ENCODE data around the gene TSPAN17.

Gene TSPAN17

GRCh38 chr5:176660530-176660859, 13.2 kb downstream of the TSPAN17 start:
- DNase-seq (ENCODE audit: low read depth in 2 of 2) = no peak

GRCh38 chr5:176660860-176661641, 13.8 kb downstream of the TSPAN17 start:
- peak; percentile 56 to 74 for DNase-seq (ENCODE audit: low read depth in 2 of 2)

- no peak for DNase-seq (ENCODE audit: low read depth in 2 of 2)
Measured at GRCh38 chr5:176661676-176662075, 14.4 kb downstream of the TSPAN17 start.

GRCh38 chr5:176662371-176663333, 15.4 kb downstream of the TSPAN17 start:
- no peak for DNase-seq (ENCODE audit: low read depth in 2 of 2)

GRCh38 chr5:176663566-176663965, 16.3 kb downstream of the TSPAN17 start:
- DNase-seq (ENCODE audit: low read depth in 2 of 2) = no peak

GRCh38 chr5:176664479-176664878, 17.2 kb downstream of the TSPAN17 start:
- no peak for DNase-seq (ENCODE audit: low read depth in 2 of 2)

- DNase-seq (ENCODE audit: low read depth in 2 of 2) = no peak
Measured at GRCh38 chr5:176664886-176665285, 17.6 kb downstream of the TSPAN17 start.

GRCh38 chr5:176665517-176665916, 18.2 kb downstream of the TSPAN17 start:
- no peak for DNase-seq (ENCODE audit: low read depth in 2 of 2)

GRCh38 chr5:176667637-176668036, 20.4 kb downstream of the TSPAN17 start:
- DNase-seq (ENCODE audit: low read depth in 2 of 2) = no peak

- no peak for DNase-seq (ENCODE audit: low read depth in 2 of 2)
Measured at GRCh38 chr5:176670449-176670848, 23.2 kb downstream of the TSPAN17 start.

GRCh38 chr5:176671399-176671798, 24.1 kb downstream of the TSPAN17 start:
- no peak for DNase-seq (ENCODE audit: low read depth in 2 of 2)

- DNase-seq (ENCODE audit: low read depth in 2 of 2) = no peak
Measured at GRCh38 chr5:176671890-176672747, 24.8 kb downstream of the TSPAN17 start.

- DNase-seq (ENCODE audit: low read depth in 2 of 2) = no peak
Measured at GRCh38 chr5:176673651-176674583, 26.6 kb downstream of the TSPAN17 start.

GRCh38 chr5:176674799-176675198, 27.5 kb downstream of the TSPAN17 start:
- no peak for DNase-seq (ENCODE audit: low read depth in 2 of 2)

GRCh38 chr5:176675676-176676360, 28.5 kb downstream of the TSPAN17 start:
- DNase-seq (ENCODE audit: low read depth in 2 of 2) = no peak

GRCh38 chr5:176676361-176676824, 29.1 kb downstream of the TSPAN17 start:
- DNase-seq (ENCODE audit: low read depth in 2 of 2) = no peak

- no peak for DNase-seq (ENCODE audit: low read depth in 2 of 2)
Measured at GRCh38 chr5:176677209-176677939, 30.1 kb downstream of the TSPAN17 start.

GRCh38 chr5:176678584-176678983, 31.3 kb downstream of the TSPAN17 start:
- no peak for DNase-seq (ENCODE audit: low read depth in 2 of 2)
